Measurements from ENCODE around the gene MAP4K4. TPM values are rescaled to one million over a fixed set of nuclear protein-coding genes. Genes with fewer than 3 reads are reported as not detected.
A peak's percentile ranks its signal among the peaks of the same experiment; 100 is the strongest.

MAP4K4 gene
- total and polyA plus RNA-seq, 2 experiments from 2014 or later: 20.3 to 115 TPM

- peaks cover 86% of the 10 kb centered on the region for H3K79me2 ChIP-seq (ENCODE audit: insufficient read depth)
- H3K4me2 ChIP-seq (ENCODE audit: unreplicated experiment): peak overlapping the region; percentile 40
- H3K9me3 ChIP-seq (ENCODE audit: low read depth): no peaks in the 10 kb centered on the region
- peak overlapping the region; percentile 65 for H3K27ac ChIP-seq
- H3K9ac ChIP-seq: 0 out of 2 replicates have a peak overlapping the region, but pooled peaks have one; percentile 17
- H3K36me3 ChIP-seq (ENCODE audit: low read depth): peaks cover 79% of the 10 kb centered on the region
- no peak overlapping the region for H2AFZ ChIP-seq
- TF ChIP-seq EZH2phosphoT487 (IDR thresholded peaks at IDR 0.05; ENCODE audit: insufficient read depth, low read depth) (no peak), EZH2 (IDR thresholded peaks at IDR 0.05; ENCODE audit: insufficient read depth, poor library complexity, severe bottlenecking) (no peak)
- WGBS, 2 experiments (ENCODE audit: low coverage in 1 of 2, low lambda C conversion rate in 2 of 2, missing lambda C conversion rate in 2 of 2): 88 to 92% methylated on average over 12 of the region's 12 CpGs
- peaks cover 33% of the 10 kb centered on the region for H3K4me1 ChIP-seq (ENCODE audit: insufficient read depth)
- in situ Hi-C loops (cut with MboI): loop anchor here (10.0 to 25.0 kb wide), 2 partner anchors 332 to 429 kb away; no protein-coding TSS in a partner anchor
- H4K20me1 ChIP-seq (ENCODE audit: insufficient read depth): 0 out of 2 replicates have a peak, but pooled peaks cover 3% of the 10 kb centered on the region
- peaks cover 84% of the 10 kb centered on the region for H3F3A ChIP-seq (ENCODE audit: insufficient read depth)
- H3K4me3 ChIP-seq: 0 out of 2 replicates have a peak overlapping the region, but pooled peaks have one; percentile 5
- no peaks in the 10 kb centered on the region for H3K9me2 ChIP-seq (ENCODE audit: insufficient read depth)
- DNase-seq: peak; percentile 87
- H3K27me3 ChIP-seq (replicated peaks; ENCODE audit: insufficient read depth): no peaks in the 10 kb centered on the region
Measured at GRCh38 chr2:101844055-101844635, 146.6 kb downstream of the MAP4K4 start.

GRCh38 chr2:101846973-101847372, 149.5 kb downstream of the MAP4K4 start:
- H3K79me2 ChIP-seq (ENCODE audit: insufficient read depth): peaks cover 86% of the 10 kb centered on the region
- no peak overlapping the region for H3K9ac ChIP-seq
- peaks cover 70% of the 10 kb centered on the region for H3K36me3 ChIP-seq (ENCODE audit: low read depth)
- H3F3A ChIP-seq (ENCODE audit: insufficient read depth): peaks cover 71% of the 10 kb centered on the region
- H3K4me3 ChIP-seq: no peak overlapping the region
- peak overlapping the region; percentile 27; the same call in 1 of the 2 replicates for H3K27ac ChIP-seq
- in situ Hi-C loops (cut with MboI): loop anchor here (10.0 to 25.0 kb wide), 2 partner anchors 335 to 432 kb away; no protein-coding TSS in a partner anchor
- 0 out of 2 replicates have a peak, but pooled peaks cover 3% of the 10 kb centered on the region for H4K20me1 ChIP-seq (ENCODE audit: insufficient read depth)
- no peaks in the 10 kb centered on the region for H3K9me3 ChIP-seq (ENCODE audit: low read depth)
- no peaks in the 10 kb centered on the region for H3K9me2 ChIP-seq (ENCODE audit: insufficient read depth)
- no peaks in the 10 kb centered on the region for H3K27me3 ChIP-seq (replicated peaks; ENCODE audit: insufficient read depth)
- peaks cover 33% of the 10 kb centered on the region for H3K4me1 ChIP-seq (ENCODE audit: insufficient read depth)
- TF ChIP-seq EZH2phosphoT487 (IDR thresholded peaks at IDR 0.05; ENCODE audit: insufficient read depth, low read depth) (no peak), EZH2 (IDR thresholded peaks at IDR 0.05; ENCODE audit: insufficient read depth, poor library complexity, severe bottlenecking) (no peak)
- no peak for DNase-seq
- WGBS, 2 experiments (ENCODE audit: low coverage in 1 of 2, low lambda C conversion rate in 2 of 2, missing lambda C conversion rate in 2 of 2): 96 to 97% methylated on average over 3 of the region's 3 CpGs
- H3K4me2 ChIP-seq (ENCODE audit: unreplicated experiment): no peak overlapping the region
- H2AFZ ChIP-seq: no peak overlapping the region

GRCh38 chr2:101847661-101848339, 150.3 kb downstream of the MAP4K4 start:
- DNase-seq: peak; percentile 36
- peak overlapping the region; percentile 24 for H3K27ac ChIP-seq
- H3K4me2 ChIP-seq (ENCODE audit: unreplicated experiment): no peak overlapping the region
- H3K4me3 ChIP-seq: no peak overlapping the region
- in situ Hi-C loops (cut with MboI): loop anchor here (10.0 to 25.0 kb wide), 2 partner anchors 335 to 433 kb away; no protein-coding TSS in a partner anchor
- peaks cover 65% of the 10 kb centered on the region for H3F3A ChIP-seq (ENCODE audit: insufficient read depth)
- no peaks in the 10 kb centered on the region for H3K9me2 ChIP-seq (ENCODE audit: insufficient read depth)
- peaks cover 65% of the 10 kb centered on the region for H3K36me3 ChIP-seq (ENCODE audit: low read depth)
- H3K9me3 ChIP-seq (ENCODE audit: low read depth): no peaks in the 10 kb centered on the region
- 0 out of 2 replicates have a peak, but pooled peaks cover 3% of the 10 kb centered on the region for H4K20me1 ChIP-seq (ENCODE audit: insufficient read depth)
- H3K4me1 ChIP-seq (ENCODE audit: insufficient read depth): peaks cover 27% of the 10 kb centered on the region
- 91 to 94% methylated on average over 4 of the region's 4 CpGs for WGBS, 2 experiments (ENCODE audit: low coverage in 1 of 2, low lambda C conversion rate in 2 of 2, missing lambda C conversion rate in 2 of 2)
- H3K9ac ChIP-seq: no peak overlapping the region
- H3K79me2 ChIP-seq (ENCODE audit: insufficient read depth): peaks cover 86% of the 10 kb centered on the region
- H2AFZ ChIP-seq: no peak overlapping the region
- TF ChIP-seq EZH2phosphoT487 (IDR thresholded peaks at IDR 0.05; ENCODE audit: insufficient read depth, low read depth): no peak
- TF ChIP-seq EZH2 (IDR thresholded peaks at IDR 0.05; ENCODE audit: insufficient read depth, poor library complexity, severe bottlenecking): no peak
- H3K27me3 ChIP-seq (replicated peaks; ENCODE audit: insufficient read depth): no peaks in the 10 kb centered on the region

- in situ Hi-C loops (cut with MboI): loop anchor here (10.0 to 25.0 kb wide), 2 partner anchors 337 to 434 kb away; no protein-coding TSS in a partner anchor
- H3K36me3 ChIP-seq (ENCODE audit: low read depth): peaks cover 69% of the 10 kb centered on the region
- no peak for DNase-seq
- peak overlapping the region; percentile 7 for H3K27ac ChIP-seq
- H3K27me3 ChIP-seq (replicated peaks; ENCODE audit: insufficient read depth): no peaks in the 10 kb centered on the region
- no peaks in the 10 kb centered on the region for H3K9me2 ChIP-seq (ENCODE audit: insufficient read depth)
- H3F3A ChIP-seq (ENCODE audit: insufficient read depth): peaks cover 61% of the 10 kb centered on the region
- 62 to 70% methylated on average over 6 of the region's 6 CpGs for WGBS, 2 experiments (ENCODE audit: low coverage in 1 of 2, low lambda C conversion rate in 2 of 2, missing lambda C conversion rate in 2 of 2)
- H3K4me2 ChIP-seq (ENCODE audit: unreplicated experiment): no peak overlapping the region
- no peak overlapping the region for H3K9ac ChIP-seq
- no peak overlapping the region for H2AFZ ChIP-seq
- H3K9me3 ChIP-seq (ENCODE audit: low read depth): no peaks in the 10 kb centered on the region
- TF ChIP-seq EZH2 (IDR thresholded peaks at IDR 0.05; ENCODE audit: insufficient read depth, poor library complexity, severe bottlenecking) (no peak), EZH2phosphoT487 (IDR thresholded peaks at IDR 0.05; ENCODE audit: insufficient read depth, low read depth) (no peak)
- peaks cover 86% of the 10 kb centered on the region for H3K79me2 ChIP-seq (ENCODE audit: insufficient read depth)
- H3K4me3 ChIP-seq: no peak overlapping the region
- H3K4me1 ChIP-seq (ENCODE audit: insufficient read depth): peaks cover 16% of the 10 kb centered on the region
- H4K20me1 ChIP-seq (ENCODE audit: insufficient read depth): 0 out of 2 replicates have a peak, but pooled peaks cover 3% of the 10 kb centered on the region
Measured at GRCh38 chr2:101848769-101849410, 151.4 kb downstream of the MAP4K4 start.

Measured in GM23248 (cell line).